GM19468 (cell line): ENCODE results near the gene HOXC12.

Experiments
- ATAC-seq: cut with Tn5 transposase; IDR thresholded peaks from one replicate; pipeline ENCODE4 v1.9.1; 2021; ENCODE audit warnings: mild to moderate bottlenecking, moderate library complexity, moderate number of reproducible peaks; ENCODE audit not compliant: unreplicated experiment; ENCODE audit errors: extremely low read depth

The HOXC12 gene, protein sequence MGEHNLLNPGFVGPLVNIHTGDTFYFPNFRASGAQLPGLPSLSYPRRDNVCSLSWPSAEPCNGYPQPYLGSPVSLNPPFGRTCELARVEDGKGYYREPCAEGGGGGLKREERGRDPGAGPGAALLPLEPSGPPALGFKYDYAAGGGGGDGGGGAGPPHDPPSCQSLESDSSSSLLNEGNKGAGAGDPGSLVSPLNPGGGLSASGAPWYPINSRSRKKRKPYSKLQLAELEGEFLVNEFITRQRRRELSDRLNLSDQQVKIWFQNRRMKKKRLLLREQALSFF

DNA sequence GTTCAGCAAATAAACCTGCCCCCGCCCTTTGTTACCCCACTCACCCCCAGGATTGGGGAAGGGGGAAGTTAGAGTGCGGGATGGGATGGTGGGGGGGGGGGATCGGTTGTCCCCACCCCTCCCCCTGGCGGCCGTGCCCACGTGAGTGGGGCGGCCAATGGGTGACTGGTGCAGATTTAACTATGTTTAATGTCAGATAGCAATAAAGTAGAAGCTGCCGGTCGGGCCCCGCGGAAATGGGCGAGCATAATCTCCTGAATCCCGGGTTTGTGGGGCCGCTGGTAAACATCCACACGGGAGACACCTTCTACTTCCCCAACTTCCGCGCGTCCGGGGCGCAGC lies at the start of gene HOXC12:
TSS of gene HOXC12 (plus strand) at position 210 of the 342 bp plus-strand sequence. CDS start at position 237, 27 bp downstream.
- ATAC-seq: no peak

DNA sequence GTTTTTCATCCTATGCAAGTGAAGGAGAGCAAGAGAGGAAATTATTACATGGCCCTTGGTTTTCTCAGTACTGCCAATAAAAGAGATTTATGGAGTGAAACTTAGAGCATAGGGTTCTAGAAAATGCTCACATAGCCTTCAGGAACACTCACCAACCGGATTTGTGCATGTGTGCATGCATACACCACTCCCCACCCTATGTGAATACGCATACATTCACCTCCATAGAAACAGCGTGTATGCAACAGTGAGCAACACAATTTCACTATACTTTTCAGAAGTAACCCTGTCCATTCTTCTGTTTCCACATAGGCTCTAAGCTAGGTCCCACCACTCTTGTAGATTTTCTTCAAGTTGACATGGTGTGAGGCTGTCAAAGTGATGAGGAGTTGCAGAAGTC lies 47.6 kb upstream of the HOXC12 start:
- ATAC-seq: no peak

DNA sequence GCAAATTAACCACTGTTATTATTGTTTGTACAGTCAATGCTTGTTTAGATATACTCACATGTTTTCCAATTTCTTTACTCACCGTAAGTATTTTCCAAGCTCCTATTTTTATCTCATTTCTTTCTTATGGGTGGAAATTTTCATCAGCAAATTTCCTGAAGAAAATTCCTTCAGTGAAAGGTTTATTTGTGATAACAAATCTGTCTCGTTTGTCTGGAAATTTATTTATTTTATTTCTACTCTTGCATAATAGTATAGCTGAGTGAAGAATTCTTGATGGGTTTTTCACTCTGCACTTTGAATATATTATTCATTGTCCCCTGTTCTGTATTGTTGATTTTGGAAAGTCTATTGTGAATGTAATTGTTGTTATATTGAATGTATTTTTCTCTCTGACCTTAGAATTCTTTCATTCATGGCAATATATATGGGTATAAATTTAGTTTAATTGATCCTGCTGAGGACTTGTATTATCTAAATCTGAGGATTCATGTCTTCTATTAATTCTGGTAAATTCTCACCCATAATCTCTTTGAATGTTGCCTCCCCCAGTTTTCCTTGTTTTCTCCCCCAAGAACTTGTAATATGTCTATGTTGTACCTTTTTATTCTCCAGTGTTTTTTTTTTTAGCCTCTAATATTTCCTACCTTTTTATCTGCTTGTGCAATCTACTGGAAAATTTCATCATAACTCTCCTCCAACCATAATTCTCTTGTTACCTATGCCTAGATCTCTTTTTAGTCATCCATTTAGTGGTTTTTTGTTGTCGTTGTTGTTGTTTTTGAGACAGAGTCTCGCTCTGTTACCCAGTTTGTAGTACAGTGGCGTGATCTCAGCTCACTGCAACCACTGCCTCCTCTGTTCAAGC lies 37.7 kb upstream of the HOXC12 start:
- ATAC-seq: no peak

DNA sequence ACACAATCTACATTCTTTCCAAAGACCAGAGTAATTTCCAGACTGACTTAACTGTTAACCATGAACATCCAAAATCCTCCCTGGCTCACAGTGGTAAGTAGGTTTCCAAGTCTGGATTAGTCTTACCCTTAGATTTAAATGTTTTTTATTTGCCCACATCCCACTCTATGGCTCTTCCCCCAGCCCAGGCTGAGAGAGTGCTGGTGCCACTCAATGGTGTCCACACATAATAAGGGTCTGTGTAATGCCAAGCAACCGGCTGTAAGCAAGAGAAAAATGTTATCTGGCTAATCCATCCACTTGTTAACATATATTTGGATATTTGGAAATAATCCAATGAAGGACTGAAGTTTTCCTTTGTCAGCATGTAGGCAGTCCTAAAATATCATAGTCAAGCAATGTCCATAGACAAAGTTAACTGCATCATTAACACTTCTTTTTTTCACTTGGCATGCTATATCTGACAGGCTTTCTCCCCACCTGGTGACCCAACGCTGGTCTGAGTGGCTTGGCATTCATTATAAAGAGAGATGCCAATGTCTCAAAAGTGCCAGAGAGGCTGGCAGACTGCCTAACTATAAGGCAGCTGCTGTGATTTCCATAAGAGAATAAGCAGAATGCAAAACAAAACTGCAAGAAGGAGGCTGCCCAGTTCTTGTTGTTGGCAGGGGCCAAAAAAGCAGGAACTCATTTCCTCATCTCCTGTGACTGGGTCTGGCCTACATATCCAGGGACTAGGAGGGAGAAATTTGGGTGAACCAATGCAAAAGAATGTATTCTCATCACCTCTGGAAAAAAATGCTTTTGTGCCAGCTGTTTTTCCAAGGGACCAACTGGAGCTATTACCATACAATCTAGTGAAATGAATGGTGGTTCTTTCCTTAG lies 29.9 kb upstream of the HOXC12 start:
- ATAC-seq: no peak

DNA sequence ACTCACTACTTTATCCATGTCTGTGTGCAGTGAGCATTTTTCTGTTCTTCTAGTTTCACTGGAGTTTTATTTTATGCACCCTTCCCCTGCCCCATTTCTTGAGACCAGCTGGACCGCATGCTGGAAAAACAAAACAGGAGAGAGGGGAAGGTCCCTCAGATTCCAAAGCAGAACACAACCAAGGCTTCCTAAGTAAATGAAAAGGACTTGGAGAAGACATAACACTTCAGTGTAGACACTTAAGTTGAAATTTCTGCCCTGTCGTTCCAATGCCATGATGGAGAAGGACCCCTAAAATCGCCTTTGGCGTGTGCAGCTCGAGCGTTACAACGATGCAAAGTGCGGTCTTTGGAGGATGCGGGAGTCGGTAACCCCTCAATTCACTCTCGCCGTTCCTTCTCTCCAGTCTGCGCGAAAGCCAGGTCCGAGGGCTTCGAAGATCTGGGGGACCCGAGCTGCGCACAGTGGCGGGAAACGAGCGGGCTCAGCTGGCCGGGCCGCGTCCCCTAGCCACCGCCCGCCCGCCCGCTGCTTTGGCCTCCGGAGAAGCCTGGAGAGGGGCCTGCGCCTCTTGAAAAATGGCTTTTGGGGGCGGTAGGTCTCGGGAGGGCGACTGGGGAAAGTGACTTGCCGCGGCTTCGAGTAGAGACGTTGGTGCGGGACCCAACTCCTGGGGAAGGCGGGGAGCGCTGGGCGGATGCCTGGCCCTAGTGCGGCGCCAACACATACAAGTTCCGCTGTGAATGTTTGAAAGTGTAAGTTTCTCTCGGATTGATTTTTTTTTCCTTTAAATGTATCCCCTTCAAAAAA lies 27.3 kb upstream of the HOXC12 start:
- no peak for ATAC-seq

DNA sequence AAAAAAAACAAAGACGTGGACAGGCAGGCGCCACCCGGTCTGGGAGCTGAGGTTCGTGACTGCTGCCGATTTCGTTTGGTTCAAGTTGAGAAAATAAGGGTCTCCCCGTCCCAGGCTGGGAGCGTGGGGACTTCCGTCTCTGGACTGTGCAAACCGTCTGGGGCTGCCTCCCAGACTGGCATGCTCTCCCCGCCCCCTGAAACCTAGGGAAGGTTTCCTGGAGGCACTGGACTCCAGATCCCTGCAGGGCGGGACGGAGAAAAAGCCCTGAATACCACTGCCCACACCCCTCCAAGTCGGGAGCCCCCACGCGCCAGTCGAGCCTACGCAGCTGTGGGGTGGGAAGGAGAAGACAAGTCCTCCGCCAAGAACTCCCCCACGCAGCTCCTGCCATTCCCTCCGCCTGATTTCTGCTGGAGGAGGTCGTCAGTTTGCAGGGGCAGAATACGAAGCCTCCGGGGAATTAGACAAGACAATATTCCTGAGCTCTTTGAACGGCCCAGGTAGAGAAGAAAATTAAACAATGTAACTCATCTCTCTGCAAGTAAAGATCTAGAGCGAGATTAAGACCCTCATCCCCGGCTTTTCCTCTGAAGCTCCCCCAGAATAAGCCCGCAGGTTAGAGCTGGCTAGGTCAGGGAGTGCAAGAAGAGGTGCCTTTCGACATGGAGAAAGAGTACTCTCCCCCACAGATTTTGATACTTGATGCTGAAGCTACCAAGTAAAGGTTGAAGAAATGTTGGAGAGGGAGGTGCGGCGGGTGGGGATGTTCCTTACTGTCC lies 26.5 kb upstream of the HOXC12 start:
- no peak for ATAC-seq

DNA sequence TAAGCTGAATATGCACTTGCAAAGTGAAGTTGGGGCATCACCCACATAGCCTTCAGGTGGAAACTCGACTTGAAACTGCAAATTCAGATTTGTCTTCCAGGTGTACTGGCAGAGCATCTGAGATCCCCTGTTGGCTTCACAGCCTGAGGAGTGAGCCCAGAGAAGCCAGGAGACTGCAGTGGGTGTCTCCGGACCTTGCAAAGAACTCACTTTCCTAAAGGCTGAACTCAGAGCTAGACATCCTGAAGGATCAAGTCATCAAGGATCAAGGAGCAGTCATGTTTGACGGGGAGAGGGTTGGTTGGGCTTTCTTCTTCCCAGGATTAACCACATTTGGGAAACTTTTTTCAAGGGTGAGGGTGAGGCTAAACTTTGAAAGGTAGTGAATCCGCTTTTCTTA lies 25.2 kb upstream of the HOXC12 start:
- no peak for ATAC-seq

DNA sequence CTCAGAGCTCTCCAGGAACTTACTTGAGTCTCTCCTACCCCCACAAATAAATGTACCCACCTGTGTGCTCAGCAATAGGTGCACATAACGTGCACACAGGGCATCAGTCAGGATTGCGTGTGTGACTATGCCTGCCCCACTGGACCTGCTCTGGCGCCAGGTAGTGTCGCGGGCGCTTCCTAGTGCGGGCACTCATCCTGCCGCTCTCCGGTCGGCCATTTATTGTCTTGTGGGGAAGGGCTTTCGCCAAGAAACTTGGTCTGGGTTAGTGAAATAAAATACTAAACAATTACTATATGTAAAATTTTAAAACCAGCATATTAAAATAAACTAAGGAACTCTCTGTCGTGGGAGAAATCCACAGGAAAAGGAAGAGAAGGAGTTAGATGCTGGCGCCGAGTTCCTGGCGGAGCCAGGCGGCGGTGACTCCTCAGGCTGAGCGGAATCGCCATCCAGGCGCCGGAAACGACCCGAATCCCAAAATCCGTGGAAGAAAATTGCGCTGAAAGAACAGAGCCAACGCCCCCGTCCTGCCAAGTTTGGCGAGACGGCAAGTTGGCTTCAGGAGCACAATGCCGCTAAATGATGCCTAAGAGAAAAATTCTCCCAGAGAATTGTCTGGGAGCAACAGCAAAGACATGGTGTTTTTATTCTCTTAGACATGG lies 24.0 kb upstream of the HOXC12 start:
- ATAC-seq: no peak

DNA sequence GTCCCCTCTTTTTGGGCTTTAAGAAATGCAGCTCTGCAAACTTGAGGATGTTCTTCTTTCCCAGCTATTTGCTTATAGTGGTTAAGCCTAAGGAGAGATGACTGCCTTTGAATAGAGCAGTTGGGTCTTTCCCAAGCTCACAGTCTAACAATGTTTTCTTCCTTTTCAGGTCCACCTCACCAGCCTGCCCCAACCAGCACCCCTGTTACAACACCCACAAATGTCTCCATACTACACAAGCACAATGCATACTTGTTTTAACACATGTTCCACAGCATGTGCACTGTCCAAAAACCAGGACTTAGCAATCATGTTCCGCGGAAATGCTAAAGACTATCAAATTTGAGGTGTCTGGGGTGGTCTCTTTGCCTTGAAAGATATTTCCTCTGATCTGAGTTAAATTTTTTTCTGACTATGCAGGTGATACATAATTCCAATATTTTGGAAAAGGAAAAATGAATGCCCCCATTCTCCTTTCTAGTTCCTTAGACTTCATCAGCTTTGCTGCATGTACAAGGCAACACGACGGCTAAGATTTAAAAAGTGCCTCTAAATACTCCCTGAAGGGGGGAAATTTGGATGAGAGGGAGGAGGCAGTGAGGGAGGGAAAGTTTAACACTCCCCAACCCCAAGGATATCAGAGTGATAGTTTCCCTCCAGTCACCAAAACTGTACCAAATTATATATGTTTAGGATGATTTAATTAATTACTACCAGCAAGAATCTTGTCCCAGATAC lies 22.7 kb upstream of the HOXC12 start:
- ATAC-seq: no peak

DNA sequence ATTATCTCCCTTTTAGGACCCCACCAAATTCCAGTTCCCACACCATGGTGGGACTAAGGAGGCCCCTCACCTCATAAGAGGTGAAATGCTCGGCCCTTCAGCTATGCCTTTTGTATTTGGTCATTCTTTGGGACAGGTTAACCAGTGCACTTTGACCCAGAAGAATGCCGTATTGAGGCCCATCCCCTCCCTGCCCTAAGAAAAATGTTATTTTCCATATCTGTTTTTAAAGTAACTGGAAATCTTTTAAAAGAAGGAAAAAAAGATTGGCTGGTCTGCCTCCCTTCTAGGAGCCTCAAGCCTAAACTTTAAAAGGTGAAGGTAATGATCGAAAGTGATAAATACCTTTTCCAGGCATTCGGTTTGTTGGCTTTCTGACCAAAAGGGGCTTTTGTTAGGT lies 21.8 kb upstream of the HOXC12 start:
- no peak for ATAC-seq

DNA sequence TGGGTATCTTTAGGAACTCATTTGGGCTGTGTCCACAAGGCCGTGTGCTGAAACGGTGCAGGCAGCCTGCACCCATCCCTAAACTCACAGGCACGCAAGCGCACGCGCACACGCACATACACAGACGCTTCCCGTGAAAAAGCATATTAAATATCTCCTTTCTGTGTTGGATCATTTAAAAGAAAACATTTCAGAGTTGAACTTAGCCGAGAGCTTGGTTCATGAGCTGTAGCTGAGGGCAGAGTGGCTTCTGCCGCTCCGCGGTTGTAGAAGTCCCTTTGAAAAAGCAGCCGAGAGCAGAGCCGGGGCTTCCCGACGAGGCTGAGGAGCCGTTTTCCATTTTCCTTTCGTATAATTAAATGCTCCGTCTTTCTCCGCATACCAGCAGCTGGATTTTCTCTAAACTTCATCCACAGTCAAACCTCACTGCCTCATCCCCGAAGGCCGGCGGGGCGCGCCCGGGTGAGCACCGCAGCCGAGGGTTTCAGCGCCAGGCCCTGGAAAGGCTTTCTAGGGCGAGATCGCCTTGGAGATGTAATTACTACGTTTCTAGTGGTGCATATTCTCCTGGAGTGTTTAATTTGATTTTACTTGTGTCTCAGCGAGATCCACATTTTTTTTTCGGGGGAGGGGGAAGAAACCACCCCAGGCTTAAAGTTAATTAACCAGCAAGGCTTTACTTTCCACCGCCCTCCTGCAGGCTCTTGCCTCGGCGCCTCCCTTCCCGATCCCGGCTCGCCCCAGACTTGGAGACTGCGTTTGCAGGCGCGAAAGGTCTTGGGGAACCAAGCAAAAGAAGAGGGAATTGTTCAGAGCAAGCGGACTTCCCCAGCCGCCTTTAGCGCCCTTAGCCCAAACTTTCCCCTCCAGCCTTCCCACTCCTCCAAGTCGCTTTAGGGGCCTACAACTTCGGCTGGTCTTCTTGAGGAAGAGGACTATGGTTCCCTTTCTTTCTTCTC lies 19.0 kb upstream of the HOXC12 start:
- ATAC-seq: no peak

DNA sequence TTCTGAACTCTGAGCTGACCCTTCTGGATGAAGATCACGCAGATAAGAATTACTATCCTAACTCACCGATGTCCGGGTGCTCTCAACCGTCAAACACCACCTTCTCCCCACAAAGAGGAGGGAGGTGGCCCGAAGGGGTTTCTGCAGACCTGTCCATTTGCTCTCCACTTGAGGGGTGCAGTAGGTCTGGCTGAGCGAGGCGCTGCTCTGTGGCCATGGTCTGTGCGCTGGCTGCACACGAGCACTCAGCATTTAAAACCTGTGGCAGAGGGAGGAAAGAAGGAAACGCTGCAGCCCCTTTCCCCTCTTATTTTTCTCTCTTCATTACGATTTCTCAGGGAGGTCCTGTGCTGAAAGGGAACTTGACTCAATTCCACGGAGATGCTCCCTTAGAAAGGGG lies 17.6 kb upstream of the HOXC12 start:
- ATAC-seq: no peak

DNA sequence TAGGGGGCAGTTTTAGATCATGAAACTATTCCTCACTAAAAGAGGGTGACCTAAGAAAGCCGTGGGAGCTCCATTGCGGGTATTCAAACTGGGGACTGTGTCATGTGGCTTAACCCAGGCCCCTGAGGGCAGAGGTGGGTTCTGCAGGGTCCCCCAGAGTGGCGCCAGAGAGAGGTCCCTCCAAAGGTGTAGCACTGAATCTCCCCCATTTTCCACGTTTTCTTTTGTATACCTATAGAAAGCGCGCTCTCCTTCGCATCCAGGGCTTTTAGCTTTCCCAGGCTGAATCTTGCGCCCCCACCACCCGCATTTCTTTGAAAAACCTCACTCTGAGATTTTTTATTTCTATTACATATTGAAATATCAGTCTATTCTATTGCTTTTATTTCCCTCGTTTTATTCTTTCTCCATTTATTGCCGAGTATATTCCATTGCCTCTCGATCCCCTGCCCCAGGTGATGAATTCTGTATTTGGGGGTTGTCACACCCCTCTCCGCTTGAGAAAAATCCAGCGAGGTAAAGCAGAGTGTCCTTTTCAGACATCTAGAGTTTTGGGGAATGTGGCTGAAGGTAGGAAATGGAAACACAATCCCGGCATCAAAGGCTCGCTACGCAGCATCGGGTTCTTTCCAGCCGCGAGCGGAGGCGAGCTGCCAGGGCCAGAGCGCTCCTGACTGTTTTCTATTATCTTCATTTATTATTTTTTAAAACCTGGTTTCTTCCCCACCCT lies 16.9 kb upstream of the HOXC12 start:
- ATAC-seq: no peak

DNA sequence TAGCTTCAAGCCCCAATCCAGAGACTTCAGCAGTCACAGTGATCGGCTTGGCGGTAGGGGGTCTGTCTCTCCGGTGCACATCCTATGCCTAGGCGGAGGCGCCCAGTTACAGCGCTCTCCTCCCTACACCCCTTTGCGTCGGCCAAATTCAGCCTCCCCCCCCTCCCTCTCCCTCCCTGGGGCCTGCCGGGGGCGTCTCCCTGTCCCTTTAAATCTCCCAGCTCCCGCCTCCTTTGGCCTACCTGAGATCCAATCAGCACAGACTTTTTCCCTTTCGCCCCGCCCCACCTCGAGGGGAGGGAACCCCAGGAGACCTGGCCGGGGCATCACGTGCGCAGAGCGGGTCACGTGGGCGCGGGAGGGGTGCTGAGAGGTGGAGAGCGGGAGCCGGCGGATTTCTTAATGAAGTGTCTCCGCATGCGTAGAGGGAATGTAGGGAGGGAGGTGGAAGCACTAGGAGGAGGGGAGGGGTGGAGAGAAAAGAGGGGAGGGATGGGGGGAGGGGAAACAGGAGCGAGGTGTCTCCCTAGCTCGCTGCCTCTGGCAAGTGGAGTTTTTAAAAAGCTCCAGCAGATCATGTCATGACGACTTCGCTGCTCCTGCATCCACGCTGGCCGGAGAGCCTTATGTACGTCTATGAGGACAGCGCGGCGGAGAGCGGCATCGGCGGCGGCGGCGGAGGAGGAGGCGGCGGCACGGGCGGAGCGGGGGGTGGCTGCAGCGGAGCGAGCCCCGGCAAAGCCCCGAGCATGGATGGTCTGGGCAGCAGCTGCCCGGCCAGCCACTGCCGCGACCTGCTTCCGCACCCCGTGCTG lies 16.2 kb upstream of the HOXC12 start, which contains the start of gene HOXC13:
TSS of gene HOXC13 (plus strand) at position 506 of the 815 bp plus-strand sequence. CDS start at position 582, 76 bp downstream.
- no peak for ATAC-seq
